Stimulated activated CD8-positive, alpha-beta memory T cell treated with anti-CD3 and anti-CD28 coated beads, Interleukin-7, amount 100 ng/mL, for 1 hour (primary cell): Measurements from ENCODE around the gene HS3ST2.
"Not testable (repeated sequence)": the region's sequence is repeated elsewhere in the genome, so short reads cannot be mapped to it uniquely, and the experiment has no call there.

Experiments used
- DNase-seq, 2 donors: peaks; one replicate each; pipeline ENCODE4 v3.0.0-alpha.2; 2020; ENCODE audit warnings: low read depth in 2 of 2

HS3ST2 gene

DNA sequence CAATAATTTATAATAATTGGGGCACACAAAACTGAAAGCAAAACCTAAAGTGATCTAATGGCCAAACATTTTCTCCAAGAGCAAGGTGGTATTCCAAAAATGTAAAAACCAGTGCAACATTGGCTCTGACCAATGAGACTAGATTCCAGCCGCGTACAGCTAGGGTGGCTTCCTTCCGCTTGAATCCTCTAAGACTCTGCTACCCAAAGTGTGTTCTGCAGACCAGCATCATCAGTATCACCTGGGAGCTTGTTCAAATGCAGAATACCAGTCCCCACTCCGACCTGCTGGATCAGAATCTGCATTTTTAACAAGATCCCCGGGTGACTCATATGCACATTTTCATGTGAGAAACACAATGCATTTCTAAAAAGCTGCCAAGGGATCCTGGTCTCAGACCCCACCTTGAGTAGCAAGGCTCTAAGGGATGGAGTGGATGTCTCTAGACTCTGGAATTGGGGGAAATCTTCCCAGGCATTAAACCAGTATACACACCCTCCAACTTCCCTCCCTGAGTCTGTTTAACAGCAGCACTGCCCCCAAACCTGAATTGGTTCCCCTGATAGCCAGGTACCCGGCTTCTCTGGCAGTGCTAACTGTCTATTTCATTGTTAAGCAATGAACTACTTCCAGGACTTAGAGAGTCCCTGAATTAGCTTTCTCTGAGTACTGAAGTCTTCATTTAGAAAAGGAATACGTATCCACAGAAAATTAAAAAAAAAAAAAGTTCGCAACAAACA lies 118.2 kb downstream of the HS3ST2 start:
- no peak for DNase-seq

GRCh38 chr16:22933173-22933572 lies 119.2 kb downstream of the HS3ST2 start:
- DNase-seq = no peak

- no peak for DNase-seq
Observed at GRCh38 chr16:22934786-22935185, 120.8 kb downstream of the HS3ST2 start.

GRCh38 chr16:22937169-22937568 lies 123.2 kb downstream of the HS3ST2 start:
- no peak for DNase-seq

- no peak for DNase-seq
Observed at GRCh38 chr16:22938647-22939046, 124.7 kb downstream of the HS3ST2 start.

DNA sequence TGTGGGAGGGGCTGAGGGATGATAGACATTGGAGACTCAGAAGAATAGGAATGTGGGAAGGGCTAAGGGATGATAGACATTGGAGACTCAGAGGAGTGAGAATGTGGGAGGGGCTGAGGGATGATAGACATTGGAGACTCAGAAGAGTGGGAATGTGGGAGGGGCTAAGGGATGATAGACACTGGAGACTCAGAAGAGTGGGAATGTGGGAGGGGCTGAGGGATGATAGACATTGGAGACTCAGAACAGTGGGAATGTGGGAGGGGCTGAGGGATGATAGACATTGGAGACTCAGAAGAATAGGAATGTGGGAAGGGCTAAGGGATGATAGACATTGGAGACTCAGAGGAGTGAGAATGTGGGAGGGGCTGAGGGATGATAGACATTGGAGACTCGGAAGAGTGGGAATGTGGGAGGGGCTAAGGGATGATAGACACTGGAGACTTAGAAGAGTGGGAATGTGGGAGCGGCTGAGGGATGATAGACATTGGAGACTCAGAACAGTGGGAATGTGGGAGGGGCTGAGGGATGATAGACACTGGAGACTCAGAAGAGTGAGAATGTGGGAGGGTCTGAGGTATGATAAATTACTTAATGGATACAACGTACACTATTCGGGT lies 125.9 kb downstream of the HS3ST2 start:
- DNase-seq = not testable (repeated sequence)

- DNase-seq = no peak
Observed at GRCh38 chr16:22941970-22942501, 128.1 kb downstream of the HS3ST2 start.

GRCh38 chr16:22942811-22943210 lies 128.8 kb downstream of the HS3ST2 start:
- DNase-seq = no peak

DNA sequence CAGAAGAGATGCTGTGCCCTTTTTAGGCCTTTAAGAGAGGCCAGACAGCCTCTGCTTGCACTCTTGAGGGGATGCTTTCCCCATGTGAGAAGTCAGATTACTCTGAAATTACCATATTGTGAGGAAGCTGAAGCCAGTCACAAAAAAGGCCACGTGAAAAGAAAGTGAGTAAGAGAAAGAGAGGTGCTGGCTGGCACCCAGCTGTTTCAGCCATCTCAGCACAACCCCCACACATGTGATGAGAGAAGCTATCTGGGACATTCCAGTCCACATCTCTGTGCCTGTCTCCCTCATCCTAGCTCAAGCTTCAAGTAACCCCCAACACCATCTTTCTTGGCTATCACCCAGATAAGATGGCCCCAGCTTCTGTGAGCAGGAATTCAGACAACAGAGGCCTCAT lies 131.4 kb downstream of the HS3ST2 start:
- DNase-seq = no peak

DNA sequence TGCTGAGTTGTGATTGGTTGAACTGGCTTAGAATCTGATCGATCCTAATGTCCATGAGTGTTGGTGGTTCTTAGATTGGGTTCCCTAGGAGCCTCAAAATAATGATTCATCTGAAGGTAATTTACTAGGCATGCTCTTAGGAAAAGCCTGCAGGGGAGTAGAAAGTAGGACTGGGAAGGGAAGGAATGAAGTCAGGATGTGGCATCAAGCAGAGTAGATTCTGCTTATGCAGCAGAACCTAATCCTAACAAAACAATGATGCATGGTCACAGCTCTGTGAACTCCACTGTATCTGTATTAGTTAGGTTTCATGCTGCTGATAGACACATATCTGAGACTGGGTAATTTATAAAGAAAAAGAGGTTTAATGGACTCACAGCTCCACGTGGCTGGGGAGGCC lies 132.5 kb downstream of the HS3ST2 start:
- no peak for DNase-seq

DNA sequence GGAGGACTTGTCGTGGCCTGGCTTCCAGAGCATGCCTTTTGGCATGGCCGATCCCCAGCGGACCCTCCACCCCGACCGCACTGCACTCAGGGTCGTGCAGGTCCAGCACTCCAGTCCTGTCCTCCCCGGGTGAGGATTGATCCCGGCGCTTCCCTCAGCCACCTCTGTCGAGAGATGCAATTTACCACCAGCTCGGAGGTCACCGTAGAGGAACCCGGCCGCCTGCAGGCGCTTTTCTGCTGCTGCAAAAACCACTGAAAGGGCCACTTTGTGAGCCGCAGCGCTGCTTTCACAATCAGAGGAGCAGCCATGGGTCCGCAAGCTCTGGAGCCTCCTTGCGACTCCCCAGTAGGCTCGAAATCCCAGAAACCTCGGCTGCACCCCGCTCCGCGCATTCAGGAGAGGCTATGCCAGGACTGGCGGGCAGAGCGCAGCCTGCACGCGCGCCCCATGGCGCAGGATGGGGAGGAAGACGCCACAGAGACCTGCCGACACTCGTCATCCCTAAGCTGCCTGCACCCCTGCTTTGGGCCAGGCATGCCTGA lies 134.2 kb downstream of the HS3ST2 start:
- DNase-seq = no peak

GRCh38 chr16:22948603-22949368 lies 134.8 kb downstream of the HS3ST2 start:
- no peak for DNase-seq

GRCh38 chr16:22955461-22956070 lies 141.6 kb downstream of the HS3ST2 start:
- DNase-seq = no peak

DNA sequence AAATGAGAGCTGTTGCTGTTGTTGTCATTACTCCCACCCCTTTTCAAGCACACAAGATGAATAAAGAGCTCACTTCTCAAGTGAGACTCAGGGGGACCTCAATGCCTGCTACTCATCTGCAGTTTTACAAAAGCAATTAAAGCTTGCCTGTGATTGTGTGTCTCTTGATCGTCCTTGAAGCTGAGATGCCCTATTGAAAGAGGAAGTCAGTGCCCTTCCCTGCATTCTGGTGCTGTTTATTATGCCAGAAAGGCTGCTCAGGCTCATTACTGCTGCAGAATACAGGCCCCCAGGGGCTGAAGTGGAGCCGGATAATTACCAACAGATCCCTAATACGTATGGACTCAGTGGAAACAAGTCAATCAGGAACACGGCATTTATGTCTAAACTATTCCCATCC lies 147.2 kb downstream of the HS3ST2 start:
- DNase-seq = no peak

GRCh38 chr16:22962905-22963304 lies 148.9 kb downstream of the HS3ST2 start:
- DNase-seq = no peak
